Activated CD8-positive, alpha-beta memory T cell treated with anti-CD3 and anti-CD28 coated beads, Interleukin-2, amount 50 U/mL, for 24 hours (primary cell): Measurements from ENCODE around the gene GTPBP6.
"Not testable (repeated sequence)": the region's sequence is repeated elsewhere in the genome, so short reads cannot be mapped to it uniquely, and the experiment has no call there.

Experiments used
- DNase-seq: peaks from one replicate; pipeline ENCODE4 v3.0.0-alpha.2; 2020; ENCODE audit errors: extremely low read depth

Gene GTPBP6

GRCh38 chrX:317424-318067 is 1.1 kb downstream of the GTPBP6 start:
- DNase-seq: no peak

- DNase-seq: no peak
These were observed 2.0 kb downstream of the GTPBP6 start for GRCh38 chrX:316351-317325.

DNA sequence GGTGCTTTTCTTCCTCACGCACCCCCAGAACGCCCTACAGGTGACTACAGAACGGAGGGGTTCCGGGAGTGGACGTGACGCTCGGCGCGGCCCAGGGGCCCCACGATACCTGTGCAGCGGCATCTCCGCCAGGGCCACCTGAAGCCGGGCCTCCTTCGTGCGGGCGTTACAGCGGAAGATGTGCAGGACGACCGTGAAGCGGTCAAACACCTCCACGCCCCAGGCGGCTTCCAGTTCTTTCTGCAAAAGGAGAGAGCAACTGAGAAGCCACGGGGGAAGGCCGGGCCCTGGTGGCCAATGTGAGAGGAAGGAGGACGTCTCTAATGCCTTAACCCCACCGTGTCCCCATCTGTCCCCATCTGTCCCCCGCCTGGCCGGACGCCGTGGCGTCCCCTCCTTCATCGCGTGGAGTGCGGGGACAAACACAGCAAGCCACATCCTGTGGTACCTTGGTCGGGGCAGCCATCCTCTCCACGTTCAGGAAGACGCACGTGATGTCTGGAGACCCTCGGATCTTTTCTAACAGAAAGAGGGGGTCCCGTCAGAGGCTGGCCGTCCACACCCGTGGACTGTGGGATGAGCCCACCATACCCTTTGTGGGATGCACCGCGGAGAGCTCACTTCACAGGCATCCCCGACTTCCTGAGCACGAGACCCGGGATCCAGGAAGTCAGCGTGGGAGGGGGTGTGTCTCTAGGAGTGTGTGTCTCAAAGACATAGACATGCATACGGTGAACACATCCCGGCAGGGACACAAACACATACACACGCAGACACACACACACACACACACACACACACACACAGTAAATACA is 3.6 kb downstream of the GTPBP6 start:
- no peak for DNase-seq

- no peak for DNase-seq
These were observed 4.5 kb downstream of the GTPBP6 start for GRCh38 chrX:314049-314448.

- no peak for DNase-seq
These were observed 5.0 kb downstream of the GTPBP6 start for GRCh38 chrX:313546-313945.

DNA sequence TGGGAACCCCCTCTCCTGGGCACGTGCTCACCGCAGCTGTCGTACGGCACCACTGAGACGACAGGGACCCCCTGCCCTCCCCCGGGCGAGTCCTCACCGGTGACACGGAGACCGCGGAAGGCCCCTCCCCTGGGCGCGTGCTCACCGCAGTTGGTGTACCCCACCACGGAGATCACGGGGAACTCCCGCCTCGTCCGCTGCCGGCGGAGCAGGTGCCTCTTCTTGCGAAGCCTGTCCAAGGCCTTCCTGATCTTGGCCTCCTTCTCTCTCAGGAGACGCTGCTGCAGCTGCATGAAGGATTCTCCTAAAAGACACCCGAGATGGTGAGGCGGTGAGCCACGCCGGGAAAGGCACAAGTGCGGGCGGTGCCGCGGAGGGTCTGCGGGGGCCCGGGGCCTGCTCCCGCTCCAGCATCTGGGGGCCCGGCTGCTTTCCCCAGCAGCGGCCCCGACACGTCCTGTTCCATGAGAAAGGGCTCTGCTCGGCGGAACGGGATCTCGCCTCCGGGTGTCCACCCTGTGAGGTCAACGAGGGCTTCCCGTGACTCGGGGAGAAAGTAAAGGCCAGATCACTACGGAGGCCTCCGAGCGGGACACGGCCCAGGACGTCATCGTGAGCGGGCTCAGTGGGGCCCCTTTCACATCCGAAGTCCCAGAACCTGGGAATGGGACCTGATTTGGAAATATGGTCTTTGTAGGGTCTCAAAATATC is 5.8 kb downstream of the GTPBP6 start:
- DNase-seq: no peak

- no peak for DNase-seq
These were observed 7.2 kb downstream of the GTPBP6 start for GRCh38 chrX:311156-312129.

DNA sequence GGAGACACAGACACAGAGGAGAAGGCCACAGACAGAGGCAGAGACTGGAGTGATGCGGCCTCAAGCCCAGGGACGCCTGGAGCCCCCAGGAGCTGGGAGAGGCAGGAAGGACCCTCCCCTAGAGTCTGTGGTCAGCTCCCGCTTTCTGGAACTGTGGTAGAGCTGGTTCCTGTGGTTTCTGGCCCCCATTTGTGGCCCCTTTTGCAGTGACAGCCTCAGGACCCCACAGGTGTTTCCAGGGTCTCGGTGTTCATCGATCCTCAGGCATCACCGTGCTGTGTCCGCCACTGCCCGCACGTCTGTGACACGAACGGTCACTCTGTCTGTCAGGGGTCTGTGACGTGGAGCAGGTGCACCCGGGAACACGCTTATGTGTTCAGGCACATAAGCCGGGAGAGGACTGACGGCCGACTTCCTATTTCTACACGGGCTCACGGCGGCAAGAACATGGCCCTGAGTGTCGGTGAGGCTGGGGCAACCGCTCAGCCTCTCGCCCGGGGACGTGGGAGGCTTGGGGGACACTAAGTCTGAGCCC is 7.9 kb downstream of the GTPBP6 start:
- DNase-seq: no peak

- DNase-seq: no peak
These were observed 9.6 kb downstream of the GTPBP6 start for GRCh38 chrX:308821-309520.

DNA sequence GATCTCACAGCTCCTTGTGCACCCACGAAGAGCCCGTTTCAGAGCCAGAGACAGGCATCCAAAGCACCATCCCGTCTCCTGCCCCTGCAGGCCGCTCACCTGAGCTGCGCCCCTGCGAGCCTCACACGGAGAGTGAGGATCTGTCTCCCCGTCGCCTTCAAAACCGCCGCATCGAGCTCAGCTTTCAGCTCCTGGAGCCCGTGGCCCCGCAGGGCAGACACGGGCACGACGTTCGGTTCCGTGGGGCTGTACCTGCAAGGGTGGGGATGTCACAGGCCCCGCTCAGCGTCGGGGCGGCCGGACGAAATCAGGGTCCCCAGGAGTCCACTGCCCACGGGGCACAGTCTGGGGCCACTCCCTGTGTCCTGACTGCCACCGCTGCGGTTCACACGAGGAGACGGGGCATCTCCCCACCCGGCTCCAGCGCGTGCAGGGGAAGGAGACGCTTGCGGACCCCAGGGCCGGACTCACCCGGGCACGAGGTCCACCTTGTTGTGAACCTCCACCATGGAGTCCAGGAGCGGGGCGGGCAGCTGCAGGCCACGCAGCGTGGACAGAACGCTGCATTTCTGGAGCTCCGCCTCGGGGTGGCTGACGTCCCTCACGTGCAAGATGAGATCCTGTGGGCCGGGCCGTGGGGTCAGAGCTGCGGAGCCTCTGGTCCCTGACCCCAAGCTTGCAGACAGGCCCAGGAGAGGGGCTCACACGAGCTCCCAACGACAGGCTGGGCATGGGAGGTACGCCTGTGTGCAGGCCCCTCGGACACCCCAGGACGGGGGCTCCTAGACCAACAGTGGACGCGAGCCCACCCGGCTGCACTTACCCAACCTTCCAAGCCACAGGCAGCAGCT is 11.1 kb downstream of the GTPBP6 start:
- DNase-seq: no peak

DNA sequence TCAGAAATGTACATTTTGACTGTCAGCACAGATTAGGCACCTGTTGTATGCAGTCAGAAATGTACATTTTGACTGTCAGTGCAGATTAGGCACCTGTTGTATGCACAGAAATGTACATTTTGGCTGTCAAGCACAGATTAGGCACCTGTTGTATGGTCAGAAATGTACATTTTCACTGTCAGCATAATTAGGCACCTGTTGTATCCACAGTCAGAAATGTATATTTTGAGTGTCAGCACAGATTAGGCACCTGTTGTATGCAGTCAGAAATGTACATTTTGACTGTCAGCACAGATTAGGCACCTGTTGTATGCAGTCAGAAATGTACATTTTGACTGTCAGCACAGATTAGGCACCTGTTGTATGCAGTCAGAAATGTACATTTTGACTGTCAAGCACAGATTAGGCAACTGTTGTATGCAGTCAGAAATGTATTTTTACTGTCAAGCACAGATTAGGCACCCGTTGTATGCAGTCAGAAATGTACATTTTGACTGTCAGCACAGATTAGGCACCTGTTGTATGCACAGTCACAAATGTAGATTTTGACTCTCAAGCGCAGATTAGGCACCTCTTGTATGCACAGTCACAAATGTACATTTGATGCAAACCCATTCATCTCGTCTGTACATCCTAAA is 11.9 kb downstream of the GTPBP6 start:
- DNase-seq: not testable (repeated sequence)

- not testable (repeated sequence) for DNase-seq
These were observed 12.6 kb downstream of the GTPBP6 start for GRCh38 chrX:305781-306613.

DNA sequence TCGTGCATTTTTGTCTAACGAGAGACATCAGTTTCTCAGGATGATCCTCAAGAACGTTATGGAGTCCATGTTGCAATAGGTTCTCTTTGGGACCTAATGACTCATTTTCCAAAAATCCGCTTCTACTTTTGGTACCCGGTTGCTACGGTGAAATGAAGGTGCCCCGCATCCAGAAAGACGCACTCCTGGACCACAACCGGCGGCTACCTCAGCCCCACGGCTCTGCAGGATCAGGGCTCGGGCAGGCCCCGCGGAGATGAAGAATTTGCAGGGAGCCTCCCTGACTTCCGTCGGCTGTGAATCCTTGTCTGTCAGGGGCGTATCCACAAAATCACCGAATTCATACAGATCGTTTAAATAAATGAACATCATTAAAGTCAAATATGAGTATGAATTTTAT is 15.6 kb downstream of the GTPBP6 start:
- DNase-seq: no peak

DNA sequence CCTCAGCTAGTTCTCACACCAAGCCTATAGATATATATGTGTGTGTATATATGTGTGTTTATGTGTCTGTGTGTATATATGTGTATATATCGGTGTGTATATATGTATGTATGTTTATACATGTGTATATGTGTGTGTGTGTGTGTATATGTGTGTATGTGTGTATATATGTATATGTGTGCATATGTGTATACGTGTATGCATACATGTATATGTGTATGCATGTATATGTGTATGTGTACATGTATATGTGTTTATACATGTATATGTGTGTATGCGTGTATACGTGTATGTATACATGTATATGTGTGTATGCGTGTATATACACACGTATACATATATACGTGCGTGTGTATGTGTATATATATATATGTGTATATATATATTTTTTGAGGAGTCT is 18.3 kb downstream of the GTPBP6 start:
- no peak for DNase-seq

DNA sequence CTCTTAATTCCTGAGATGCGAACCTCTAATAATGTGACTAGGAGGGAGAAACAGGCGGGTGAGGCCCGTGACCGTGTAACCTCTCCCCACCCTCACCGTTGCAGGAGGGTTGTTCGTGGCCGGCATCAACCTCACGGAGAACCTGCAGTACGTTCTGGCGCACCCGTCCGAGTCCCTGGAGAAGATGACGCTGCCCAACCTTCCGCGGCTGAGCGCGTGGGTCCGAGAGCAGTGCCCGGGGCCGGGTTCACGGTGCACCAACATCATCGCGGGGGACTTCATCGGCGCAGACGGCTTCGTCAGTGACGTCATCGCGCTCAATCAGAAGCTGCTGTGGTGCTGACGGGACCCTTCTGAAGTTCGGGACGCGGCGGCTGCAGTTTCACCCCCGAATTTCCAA is 19.6 kb downstream of the GTPBP6 start:
- no peak for DNase-seq

DNA sequence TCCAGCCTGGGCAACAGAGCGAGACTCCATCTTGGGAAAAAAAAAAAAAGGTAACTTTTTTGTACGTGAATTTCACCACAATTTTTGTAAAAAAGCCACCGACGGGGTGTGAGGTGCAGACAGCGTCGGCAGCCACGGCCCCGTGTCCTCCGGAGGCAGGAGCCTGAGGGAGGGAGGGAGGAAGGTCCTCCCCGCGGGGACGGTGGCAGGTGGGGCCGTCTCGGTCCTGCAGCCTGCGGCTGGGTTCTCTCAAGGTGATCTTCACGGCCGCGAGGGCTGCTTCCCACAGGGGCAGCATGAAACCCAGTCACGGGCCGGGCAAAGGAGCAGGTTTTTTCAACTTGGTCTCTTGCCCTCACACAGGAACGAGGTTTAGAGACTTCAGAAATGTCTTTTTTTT is 23.5 kb downstream of the GTPBP6 start:
- DNase-seq: no peak
